HepG2 (cell line): ENCODE measurements around the gene ABCC2. TPM values are rescaled to one million over a fixed set of nuclear protein-coding genes. Genes with fewer than 3 reads are reported as not detected.
A peak's percentile ranks its signal among the peaks of the same experiment; 100 is the strongest.

ENCODE experiments used
- CCDC6 ChIP-seq: sonication (generic); formaldehyde crosslinking; IDR thresholded peaks from 2 replicates; pipeline ENCODE4 v1.8.1; 2022; ENCODE audit warnings: mild to moderate bottlenecking, missing genetic modification reagents, moderate library complexity
- HOXA3 ChIP-seq: sonication (generic); formaldehyde crosslinking; IDR thresholded peaks from 2 replicates; pipeline ENCODE4 v1.5.0; 2020; ENCODE audit warnings: missing genetic modification reagents
- KDM3A ChIP-seq: IDR thresholded peaks from 2 replicates; pipeline ENCODE4 v1.6.1; 2018; ENCODE audit warnings: low read depth, missing compliant biosample characterization
- KDM4B ChIP-seq: sonication (generic); formaldehyde crosslinking; IDR thresholded peaks from 2 replicates; pipeline ENCODE4 v1.4.0; 2020; ENCODE audit warnings: missing genetic modification reagents
- LRRFIP1 ChIP-seq: sonication (generic); formaldehyde crosslinking; conservative IDR thresholded peaks from 2 replicates; pipeline ENCODE4 v1.4.0; 2020; ENCODE audit warnings: missing genetic modification reagents
- MAX ChIP-seq: IDR thresholded peaks from 2 replicates; pipeline ENCODE4 v1.6.1; 2012; ENCODE audit warnings: inconsistent platforms
- NCOR1 ChIP-seq: fragments of 200-600 bp; sonication (generic); IDR thresholded peaks from 2 replicates; pipeline ENCODE4 v1.7.0; 2017; ENCODE audit warnings: antibody characterized with exemption, low read length, borderline replicate concordance
- NR3C1 ChIP-seq: sonication (generic); formaldehyde crosslinking; IDR thresholded peaks from 2 replicates; pipeline ENCODE4 v1.4.0; 2020; ENCODE audit warnings: missing genetic modification reagents
- PBX2 ChIP-seq: IDR thresholded peaks from 2 replicates; pipeline ENCODE4 v1.6.1; 2016; ENCODE audit warnings: control low read depth
- SNRNP70 ChIP-seq: fragments of 200-400 bp; formaldehyde crosslinking; IDR thresholded peaks from 2 replicates; pipeline ENCODE4 v1.6.1; 2017; ENCODE audit warnings: mild to moderate bottlenecking, low read depth, low read length, moderate library complexity
- SRSF1 ChIP-seq: fragments of 200-400 bp; formaldehyde crosslinking; optimal IDR thresholded peaks from 2 replicates; pipeline ENCODE3; 2017; ENCODE audit warnings: mild to moderate bottlenecking, low read depth, low read length, moderate library complexity
- USF2 ChIP-seq, 2 experiments: sonication (generic) in 1 of 2; formaldehyde crosslinking in 1 of 2; IDR thresholded peaks; 2 replicates each; pipeline versions ENCODE4 v1.5.1 to v1.6.1; 2011 to 2020; ENCODE audit warnings: borderline replicate concordance in 1 of 2, low read depth in 1 of 2, low read length in 1 of 2, mild to moderate bottlenecking in 1 of 2, missing genetic modification reagents in 1 of 2, moderate library complexity in 1 of 2
- ZFP37 ChIP-seq: sonication (generic); formaldehyde crosslinking; IDR thresholded peaks from 2 replicates; pipeline ENCODE4 v1.4.0; 2020; ENCODE audit warnings: missing genetic modification reagents, borderline replicate concordance
- ZNF816 ChIP-seq: sonication (generic); formaldehyde crosslinking; IDR thresholded peaks from 2 replicates; pipeline ENCODE4 v1.8.0; 2022; ENCODE audit warnings: missing genetic modification reagents, mild to moderate bottlenecking, borderline replicate concordance
- polyA plus RNA-seq, 8 experiments: library from polyadenylated mRNA; depleted of rRNA in 3 of 8; stranded (reverse) in 7 of 8; unstranded in 1 of 8; fragments of >200 nt; fragmentation: Illumina TruSeq in 4 of 8; extraction: Trizol in 4 of 8; gene quantifications; 2 replicates each; pipeline versions ENCODE4 v1.2.1 to v1.2.3, GENCODE V29; 2011 to 2016; ENCODE audit warnings: low read depth in 4 of 8, missing spikeins in 1 of 8, mixed read lengths in 1 of 8; ENCODE audit not compliant: insufficient read depth in 1 of 8
- total RNA-seq, 5 experiments: library from RNA; depleted of rRNA; stranded (reverse); fragments of >200 nt; fragmentation: Illumina TruSeq; extraction: Trizol; gene quantifications; 2 replicates each; pipeline ENCODE4 v1.2.3, GENCODE V29; 2016; ENCODE audit warnings: low read depth in 1 of 5
- TF ChIP-seq, protein P1 (sequence below): sonication (generic); formaldehyde crosslinking; IDR thresholded peaks from 2 replicates; pipeline ENCODE4 v1.9.0; 2021; ENCODE audit warnings: missing genetic modification reagents, mild to moderate bottlenecking, borderline replicate concordance
- TF ChIP-seq, protein P2 (sequence below): sonication (generic); formaldehyde crosslinking; IDR thresholded peaks from 2 replicates; pipeline ENCODE4 v1.4.0; 2020; ENCODE audit warnings: missing genetic modification reagents
- TF ChIP-seq, protein P3 (sequence below): sonication (generic); formaldehyde crosslinking; IDR thresholded peaks from 2 replicates; pipeline ENCODE4 v1.4.0; 2020; ENCODE audit warnings: missing genetic modification reagents

ABCC2 gene
- total and polyA plus RNA-seq, 2 of the 13 experiments (the other 11 are each of a cell fraction or from before 2014, with no cell fraction given), result 181 to 497 TPM

- TF ChIP-seq NR3C1 (CRISPR knock-in tag) (no peak), ZFP37 (CRISPR knock-in tag) (no peak), HOXA3 (CRISPR knock-in tag) (no peak), MAX (peak; percentile 89), KDM4B (CRISPR knock-in tag) (no peak), LRRFIP1 (CRISPR knock-in tag) (no peak), PBX2 (CRISPR knock-in tag) (no peak), ZNF816 (CRISPR knock-in tag) (no peak), KDM3A (CRISPR knock-in tag) (no peak), CCDC6 (CRISPR knock-in tag) (no peak), SRSF1 (no peak), USF2 (IDR thresholded peaks at IDR 0.05; ENCODE audit: low read depth, low read length) (no peak), USF2 (CRISPR knock-in tag; IDR thresholded peaks at IDR 0.05; ENCODE audit: borderline replicate concordance) (no peak), NCOR1 (no peak; the same call in 1 of the 2 replicates), SNRNP70 (no peak)
- TF ChIP-seq, protein P1, sequence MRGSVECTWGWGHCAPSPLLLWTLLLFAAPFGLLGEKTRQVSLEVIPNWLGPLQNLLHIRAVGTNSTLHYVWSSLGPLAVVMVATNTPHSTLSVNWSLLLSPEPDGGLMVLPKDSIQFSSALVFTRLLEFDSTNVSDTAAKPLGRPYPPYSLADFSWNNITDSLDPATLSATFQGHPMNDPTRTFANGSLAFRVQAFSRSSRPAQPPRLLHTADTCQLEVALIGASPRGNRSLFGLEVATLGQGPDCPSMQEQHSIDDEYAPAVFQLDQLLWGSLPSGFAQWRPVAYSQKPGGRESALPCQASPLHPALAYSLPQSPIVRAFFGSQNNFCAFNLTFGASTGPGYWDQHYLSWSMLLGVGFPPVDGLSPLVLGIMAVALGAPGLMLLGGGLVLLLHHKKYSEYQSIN (CRISPR knock-in tag), result no peak
- TF ChIP-seq, protein P2, sequence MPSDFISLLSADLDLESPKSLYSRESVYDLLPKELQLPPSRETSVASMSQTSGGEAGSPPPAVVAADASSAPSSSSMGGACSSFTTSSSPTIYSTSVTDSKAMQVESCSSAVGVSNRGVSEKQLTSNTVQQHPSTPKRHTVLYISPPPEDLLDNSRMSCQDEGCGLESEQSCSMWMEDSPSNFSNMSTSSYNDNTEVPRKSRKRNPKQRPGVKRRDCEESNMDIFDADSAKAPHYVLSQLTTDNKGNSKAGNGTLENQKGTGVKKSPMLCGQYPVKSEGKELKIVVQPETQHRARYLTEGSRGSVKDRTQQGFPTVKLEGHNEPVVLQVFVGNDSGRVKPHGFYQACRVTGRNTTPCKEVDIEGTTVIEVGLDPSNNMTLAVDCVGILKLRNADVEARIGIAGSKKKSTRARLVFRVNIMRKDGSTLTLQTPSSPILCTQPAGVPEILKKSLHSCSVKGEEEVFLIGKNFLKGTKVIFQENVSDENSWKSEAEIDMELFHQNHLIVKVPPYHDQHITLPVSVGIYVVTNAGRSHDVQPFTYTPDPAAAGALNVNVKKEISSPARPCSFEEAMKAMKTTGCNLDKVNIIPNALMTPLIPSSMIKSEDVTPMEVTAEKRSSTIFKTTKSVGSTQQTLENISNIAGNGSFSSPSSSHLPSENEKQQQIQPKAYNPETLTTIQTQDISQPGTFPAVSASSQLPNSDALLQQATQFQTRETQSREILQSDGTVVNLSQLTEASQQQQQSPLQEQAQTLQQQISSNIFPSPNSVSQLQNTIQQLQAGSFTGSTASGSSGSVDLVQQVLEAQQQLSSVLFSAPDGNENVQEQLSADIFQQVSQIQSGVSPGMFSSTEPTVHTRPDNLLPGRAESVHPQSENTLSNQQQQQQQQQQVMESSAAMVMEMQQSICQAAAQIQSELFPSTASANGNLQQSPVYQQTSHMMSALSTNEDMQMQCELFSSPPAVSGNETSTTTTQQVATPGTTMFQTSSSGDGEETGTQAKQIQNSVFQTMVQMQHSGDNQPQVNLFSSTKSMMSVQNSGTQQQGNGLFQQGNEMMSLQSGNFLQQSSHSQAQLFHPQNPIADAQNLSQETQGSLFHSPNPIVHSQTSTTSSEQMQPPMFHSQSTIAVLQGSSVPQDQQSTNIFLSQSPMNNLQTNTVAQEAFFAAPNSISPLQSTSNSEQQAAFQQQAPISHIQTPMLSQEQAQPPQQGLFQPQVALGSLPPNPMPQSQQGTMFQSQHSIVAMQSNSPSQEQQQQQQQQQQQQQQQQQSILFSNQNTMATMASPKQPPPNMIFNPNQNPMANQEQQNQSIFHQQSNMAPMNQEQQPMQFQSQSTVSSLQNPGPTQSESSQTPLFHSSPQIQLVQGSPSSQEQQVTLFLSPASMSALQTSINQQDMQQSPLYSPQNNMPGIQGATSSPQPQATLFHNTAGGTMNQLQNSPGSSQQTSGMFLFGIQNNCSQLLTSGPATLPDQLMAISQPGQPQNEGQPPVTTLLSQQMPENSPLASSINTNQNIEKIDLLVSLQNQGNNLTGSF, result no peak
- TF ChIP-seq, protein P3, sequence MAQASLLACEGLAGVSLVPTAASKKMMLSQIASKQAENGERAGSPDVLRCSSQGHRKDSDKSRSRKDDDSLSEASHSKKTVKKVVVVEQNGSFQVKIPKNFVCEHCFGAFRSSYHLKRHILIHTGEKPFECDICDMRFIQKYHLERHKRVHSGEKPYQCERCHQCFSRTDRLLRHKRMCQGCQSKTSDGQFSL, result no peak
These were observed 27.8 kb upstream of the ABCC2 start (continued) for GRCh38 chr10:99754670-99755069.
